Activated naive CD4-positive, alpha-beta T cell treated with anti-CD3 and anti-CD28 coated beads, Interleukin-2, amount 50 U/mL, for 24 hours (primary cell): ENCODE measurements around the gene RPH3AL.

Source experiments
- H3K27ac Mint-ChIP-seq: one replicate; pipeline ENCODE4 v1.8.0; 2021; ENCODE audit warnings: mild to moderate bottlenecking, mixed read lengths
- H3K27me3 Mint-ChIP-seq: one replicate; pipeline ENCODE4 v1.8.0; 2021; ENCODE audit warnings: mixed read lengths
- H3K36me3 Mint-ChIP-seq: one replicate; pipeline ENCODE4 v1.8.0; 2021; ENCODE audit warnings: mixed read lengths
- H3K4me1 Mint-ChIP-seq: one replicate; pipeline ENCODE4 v1.8.0; 2021; ENCODE audit warnings: mixed read lengths
- H3K4me3 Mint-ChIP-seq: one replicate; pipeline ENCODE4 v1.8.0; 2021; ENCODE audit warnings: mild to moderate bottlenecking, mixed read lengths
- H3K9me3 Mint-ChIP-seq: one replicate; pipeline ENCODE4 v1.8.0; 2021; ENCODE audit warnings: mixed read lengths

RPH3AL gene

DNA sequence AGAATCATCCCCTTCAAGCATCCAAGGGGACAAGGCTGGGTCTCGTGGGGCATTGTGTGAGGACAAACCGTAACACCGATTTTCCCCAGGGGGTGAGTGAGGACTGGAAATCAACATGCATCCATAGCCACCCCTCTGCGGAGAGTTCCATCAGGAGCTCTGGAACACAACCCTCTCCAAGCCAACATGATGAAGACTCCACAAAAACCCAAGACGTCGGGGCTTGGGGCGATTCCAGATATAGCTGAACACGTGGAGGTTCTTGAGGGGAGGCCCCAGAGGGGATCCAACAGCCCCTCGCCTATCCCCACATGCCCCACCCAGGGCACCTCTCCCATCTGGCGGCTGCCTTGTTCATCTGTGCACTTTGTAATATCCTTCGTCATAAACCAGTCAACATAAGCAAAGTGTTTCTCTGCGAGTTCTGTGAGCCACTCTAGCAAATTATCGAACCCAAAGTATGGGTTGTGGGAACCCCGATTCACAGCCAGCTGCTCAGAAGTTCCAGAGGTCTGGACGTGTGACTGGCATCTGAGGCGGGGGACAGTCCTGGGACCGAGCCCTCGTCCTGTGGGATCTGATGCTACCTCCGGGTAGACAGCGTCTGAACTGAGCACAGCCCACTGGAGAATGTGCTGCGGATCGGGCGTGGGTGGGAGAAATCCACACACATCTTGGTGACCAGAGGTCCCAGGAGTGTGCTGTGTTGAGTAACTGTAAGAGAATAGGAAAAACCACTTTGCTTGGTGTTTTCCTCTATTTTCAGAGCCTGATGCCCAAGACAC is 55.5 kb downstream of the RPH3AL start:
- Mint-ChIP-seq H3K36me3 (no peaks in the 10 kb centered on the region), H3K4me1 (peaks cover 8% of the 10 kb centered on the region), H3K27me3 (no peaks in the 10 kb centered on the region)

DNA sequence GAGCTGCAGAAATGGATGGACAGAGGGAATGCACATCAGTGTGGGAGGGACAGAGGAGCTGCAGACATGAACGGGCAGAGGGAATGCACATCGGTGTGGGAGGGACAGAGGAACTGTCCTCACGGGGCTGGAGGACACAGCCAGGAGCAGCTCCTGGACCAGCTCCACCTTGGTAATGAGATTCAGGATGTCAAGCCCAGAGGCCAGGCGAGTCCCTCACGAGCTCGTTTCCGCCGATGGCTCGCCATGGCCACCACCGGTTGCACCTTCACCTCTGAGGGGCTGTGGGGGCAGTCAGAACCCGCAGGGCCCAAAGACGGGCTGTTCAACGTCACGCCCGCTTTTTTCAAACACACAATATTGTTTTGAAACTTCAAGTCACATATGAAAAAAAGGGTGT is 56.2 kb downstream of the RPH3AL start:
- no peaks in the 10 kb centered on the region for H3K9me3 Mint-ChIP-seq
- H3K36me3 Mint-ChIP-seq: no peaks in the 10 kb centered on the region
- H3K27ac Mint-ChIP-seq: no peak overlapping the region
- no peak overlapping the region for H3K4me3 Mint-ChIP-seq
- H3K27me3 Mint-ChIP-seq: no peaks in the 10 kb centered on the region
- H3K4me1 Mint-ChIP-seq: peaks cover 8% of the 10 kb centered on the region

More for the DNA sequence above, 55.5 kb downstream of the RPH3AL start:
- no peak overlapping the region for H3K27ac Mint-ChIP-seq
- H3K9me3 Mint-ChIP-seq: no peaks in the 10 kb centered on the region
- no peak overlapping the region for H3K4me3 Mint-ChIP-seq

DNA sequence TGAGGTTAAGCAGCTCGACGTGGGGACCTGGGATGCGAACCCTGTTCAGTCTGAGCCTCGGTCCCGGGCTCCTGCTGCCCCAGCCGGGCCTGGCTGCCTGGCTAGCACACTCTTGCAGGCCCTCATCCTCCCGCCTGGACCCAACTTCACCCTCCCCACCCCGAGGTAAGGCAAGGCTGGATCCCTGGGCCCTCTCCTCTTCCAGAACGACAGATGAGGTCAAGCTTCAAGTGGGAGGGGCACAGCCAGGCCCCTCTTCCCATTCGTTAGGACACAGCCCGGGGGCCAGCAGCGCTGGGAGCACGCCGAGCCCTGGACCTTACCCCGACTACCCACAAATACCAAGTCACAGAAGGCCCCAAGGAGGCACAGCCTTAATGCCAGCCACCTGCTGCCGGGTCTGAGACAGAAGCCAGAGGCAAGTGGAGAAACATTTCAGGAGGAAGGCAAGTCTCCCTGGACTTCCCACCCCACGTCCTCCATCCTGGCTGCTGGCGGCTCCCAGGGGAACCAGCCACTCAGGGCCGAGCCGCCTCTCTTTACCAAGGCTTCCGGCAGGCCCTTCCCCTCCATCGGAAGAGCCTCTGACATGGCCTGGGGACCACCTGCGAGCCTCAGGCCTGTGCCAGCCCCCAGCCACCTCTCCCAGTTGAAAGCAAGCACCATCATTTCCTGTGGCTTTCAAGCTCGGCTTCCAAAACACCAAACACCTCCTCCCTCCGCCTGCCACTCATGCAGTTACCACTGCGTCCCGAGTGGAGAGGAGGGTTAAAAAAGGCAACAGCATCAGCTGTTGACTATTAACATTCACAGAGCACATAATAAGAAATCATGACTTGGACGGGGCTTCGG is 59.9 kb downstream of the RPH3AL start:
- Mint-ChIP-seq H3K9me3 (no peaks in the 10 kb centered on the region), H3K4me1 (peaks cover 8% of the 10 kb centered on the region), H3K27ac (peak overlapping the region; percentile 59), H3K36me3 (no peaks in the 10 kb centered on the region), H3K27me3 (no peaks in the 10 kb centered on the region), H3K4me3 (peak overlapping the region; percentile 11)

DNA sequence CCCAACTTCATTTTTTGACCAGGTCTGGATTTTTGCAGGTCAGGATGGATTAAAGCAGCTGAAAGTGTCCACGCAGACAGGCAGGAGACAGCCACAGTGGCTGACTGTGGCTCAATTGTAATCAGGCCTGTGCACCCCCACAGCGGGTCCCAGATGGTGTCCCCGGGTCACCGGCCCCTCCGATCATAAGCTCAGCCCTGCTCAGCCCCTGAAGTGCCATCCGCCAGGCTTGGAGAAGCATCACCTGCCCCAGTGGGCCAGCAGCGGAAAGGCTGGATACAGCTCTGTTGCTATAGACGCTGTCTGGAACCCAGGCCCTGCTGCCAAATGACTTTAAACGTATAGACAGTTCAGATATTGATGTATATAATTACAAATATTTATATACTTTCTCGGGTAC is 60.6 kb downstream of the RPH3AL start:
- Mint-ChIP-seq H3K9me3 (no peaks in the 10 kb centered on the region), H3K36me3 (no peaks in the 10 kb centered on the region), H3K27me3 (no peaks in the 10 kb centered on the region), H3K27ac (no peak overlapping the region), H3K4me1 (peaks cover 8% of the 10 kb centered on the region), H3K4me3 (no peak overlapping the region)

DNA sequence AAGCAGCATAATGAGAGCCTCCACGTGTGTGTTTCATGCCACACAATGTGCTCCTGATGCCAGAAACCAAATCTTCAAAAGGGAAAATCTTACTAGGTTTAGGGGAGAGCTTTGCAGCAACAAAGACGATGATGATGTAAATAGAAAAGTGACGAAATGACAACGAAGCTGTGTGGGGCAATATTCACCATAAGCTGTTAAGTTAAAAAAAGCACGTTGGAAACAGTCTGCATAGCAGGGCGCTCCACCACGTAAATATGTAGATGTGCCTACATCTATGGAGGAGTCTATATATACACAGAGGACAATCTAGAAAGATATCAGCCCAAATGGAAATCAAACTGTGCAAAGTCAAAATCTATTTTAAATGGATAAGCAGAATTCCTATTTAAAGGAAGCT is 61.0 kb downstream of the RPH3AL start:
- Mint-ChIP-seq H3K4me3 (no peak overlapping the region), H3K27me3 (no peaks in the 10 kb centered on the region), H3K4me1 (peaks cover 8% of the 10 kb centered on the region), H3K9me3 (no peaks in the 10 kb centered on the region), H3K27ac (no peak overlapping the region), H3K36me3 (no peaks in the 10 kb centered on the region)

DNA sequence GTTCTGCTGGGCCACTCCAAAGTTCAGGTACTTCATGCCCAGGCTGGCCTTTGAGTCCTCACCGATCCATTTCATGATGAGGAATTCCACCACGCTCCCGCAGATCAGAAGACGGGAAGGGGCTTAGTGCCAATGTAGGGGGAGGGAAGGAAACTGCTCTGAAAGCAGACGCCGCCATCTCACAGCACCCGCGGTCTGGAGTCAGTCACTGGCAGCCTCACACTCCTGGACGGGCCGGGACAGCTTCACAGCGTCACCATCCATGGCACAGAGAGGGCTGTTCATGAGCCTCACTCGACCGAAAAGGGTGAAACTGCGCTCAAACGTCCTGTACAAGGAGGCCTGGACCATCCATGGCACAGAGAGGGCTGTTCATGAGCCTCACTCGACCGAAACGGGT is 62.0 kb downstream of the RPH3AL start:
- Mint-ChIP-seq H3K36me3 (no peaks in the 10 kb centered on the region), H3K9me3 (no peaks in the 10 kb centered on the region), H3K27me3 (no peaks in the 10 kb centered on the region), H3K4me1 (peaks cover 8% of the 10 kb centered on the region), H3K4me3 (no peak overlapping the region), H3K27ac (no peak overlapping the region)

DNA sequence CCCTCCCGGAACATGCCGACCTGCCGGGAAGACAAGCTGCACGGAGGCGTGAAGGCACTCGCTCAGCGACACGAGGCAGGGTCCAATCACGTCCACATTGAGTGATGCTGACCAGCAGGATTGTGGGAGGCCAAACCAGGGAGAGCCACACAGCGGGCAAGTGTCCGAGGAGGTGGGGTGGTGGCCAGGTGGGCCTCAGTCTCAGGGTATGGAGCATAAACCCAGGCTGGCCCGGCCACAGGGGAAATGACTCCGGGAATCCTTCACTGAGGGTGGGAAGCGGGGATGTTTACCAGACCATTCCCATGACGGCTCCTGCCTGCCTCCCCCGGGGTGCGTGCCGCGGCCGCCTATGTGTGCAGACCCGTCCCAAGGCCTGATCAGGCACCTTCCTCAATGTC is 62.5 kb downstream of the RPH3AL start:
- Mint-ChIP-seq H3K36me3 (no peaks in the 10 kb centered on the region), H3K27me3 (no peaks in the 10 kb centered on the region), H3K27ac (no peak overlapping the region), H3K4me3 (no peak overlapping the region), H3K4me1 (peaks cover 8% of the 10 kb centered on the region), H3K9me3 (no peaks in the 10 kb centered on the region)

DNA sequence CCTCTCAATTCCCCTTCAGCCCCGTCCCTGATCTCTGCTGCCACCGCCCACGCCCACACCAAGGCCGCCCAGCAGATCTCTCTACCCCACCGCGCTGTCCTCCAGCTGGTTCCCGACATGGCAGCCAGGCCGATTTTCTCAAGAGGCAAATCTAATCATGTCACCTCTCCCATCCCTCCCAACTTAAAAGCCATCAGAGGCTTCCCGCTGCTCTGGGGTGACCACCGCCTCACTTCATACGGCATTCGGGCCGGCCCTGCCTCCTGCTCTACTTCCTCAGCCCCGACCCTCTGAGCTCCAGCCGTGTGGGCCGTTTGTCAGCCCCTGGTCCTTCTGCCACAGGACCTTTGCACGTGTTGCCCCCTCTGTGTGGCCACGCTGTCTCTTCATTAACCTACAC is 63.2 kb downstream of the RPH3AL start:
- Mint-ChIP-seq H3K27me3 (no peaks in the 10 kb centered on the region), H3K36me3 (no peaks in the 10 kb centered on the region), H3K27ac (no peak overlapping the region), H3K4me1 (peaks cover 8% of the 10 kb centered on the region), H3K4me3 (no peak overlapping the region), H3K9me3 (no peaks in the 10 kb centered on the region)

DNA sequence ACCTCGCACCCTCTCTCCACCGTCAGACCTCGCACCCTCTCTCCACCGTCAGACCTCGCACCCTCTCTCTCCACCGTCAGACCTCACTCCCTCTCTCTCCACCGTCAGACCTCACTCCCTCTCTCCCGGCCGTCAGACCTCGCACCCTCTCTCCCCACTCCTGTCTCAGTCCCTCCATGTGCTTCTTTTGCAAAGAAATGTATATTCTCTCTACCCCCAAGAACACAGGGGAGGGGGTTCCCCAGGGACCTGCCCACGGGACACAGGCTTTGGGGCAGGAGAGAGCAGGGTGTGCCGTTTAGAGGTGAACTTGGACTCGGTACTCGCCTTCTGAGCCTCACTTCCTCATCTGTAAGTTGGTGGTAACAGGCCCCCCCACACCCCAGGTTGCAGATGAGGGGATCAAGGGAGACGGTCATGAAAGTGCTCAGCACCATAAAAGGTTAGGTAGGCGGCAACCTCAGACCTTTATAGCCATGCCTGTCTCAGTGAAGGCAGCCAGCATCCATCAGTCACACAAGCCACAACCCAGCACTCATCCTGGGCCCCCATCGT is 63.7 kb downstream of the RPH3AL start:
- H3K36me3 Mint-ChIP-seq: no peaks in the 10 kb centered on the region
- H3K27ac Mint-ChIP-seq: no peak overlapping the region

DNA sequence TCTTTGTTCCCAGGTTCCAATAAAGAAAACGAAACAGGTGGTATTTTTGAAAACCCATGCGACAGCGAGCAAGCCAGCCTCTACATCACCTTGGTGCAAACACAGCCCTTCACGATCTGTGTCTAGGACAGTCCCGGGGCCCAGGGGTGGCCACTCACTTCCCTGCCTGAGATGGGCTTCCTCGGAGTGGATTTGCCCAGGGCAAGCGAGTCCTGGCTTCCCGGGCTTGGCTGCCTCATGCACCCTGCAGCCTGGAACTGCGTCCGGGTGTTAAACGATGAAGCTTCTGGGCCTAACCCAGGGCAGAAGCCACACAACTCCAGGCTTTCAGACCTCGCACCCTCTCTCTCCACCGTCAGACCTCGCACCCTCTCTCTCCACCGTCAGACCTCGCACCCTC is 66.0 kb downstream of the RPH3AL start:
- no peak overlapping the region for H3K27ac Mint-ChIP-seq
- no peaks in the 10 kb centered on the region for H3K9me3 Mint-ChIP-seq

More for the DNA sequence above, 63.7 kb downstream of the RPH3AL start:
- Mint-ChIP-seq H3K27me3 (no peaks in the 10 kb centered on the region), H3K9me3 (no peaks in the 10 kb centered on the region), H3K4me3 (no peak overlapping the region), H3K4me1 (peaks cover 8% of the 10 kb centered on the region)

DNA sequence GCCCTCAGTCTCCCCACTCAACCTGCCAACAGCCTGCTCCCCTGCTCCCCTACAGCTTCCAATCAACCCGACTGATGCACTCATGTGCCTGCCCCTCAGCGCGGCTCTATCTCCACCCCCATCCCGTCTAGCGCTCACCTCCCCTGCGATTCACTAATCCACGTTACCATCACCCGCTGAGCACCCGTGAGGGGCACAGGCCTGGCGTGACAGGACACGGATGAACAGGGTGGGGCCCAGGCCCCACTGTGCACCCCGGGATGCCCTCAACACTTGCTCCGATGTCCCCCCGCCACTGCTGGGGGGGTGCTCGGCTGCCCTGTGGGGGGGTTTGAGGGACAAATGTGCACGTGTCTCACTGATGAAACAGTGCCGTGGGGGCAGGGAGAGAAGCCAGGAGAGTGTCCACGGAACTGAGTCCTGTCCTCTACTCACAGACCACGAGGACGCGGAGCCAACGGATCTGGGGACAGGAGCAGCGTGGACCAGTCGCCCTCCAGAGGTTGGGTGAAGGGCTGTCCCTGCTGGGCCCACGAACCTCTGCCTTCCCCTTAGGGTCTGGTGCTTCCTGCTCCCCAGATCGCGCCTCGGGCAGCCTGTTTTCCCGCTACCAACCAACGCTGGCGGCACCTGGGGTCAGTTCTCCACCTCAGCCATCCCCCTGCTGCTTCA is 66.7 kb downstream of the RPH3AL start:
- Mint-ChIP-seq H3K4me1 (no peaks in the 10 kb centered on the region), H3K27ac (no peak overlapping the region), H3K27me3 (no peaks in the 10 kb centered on the region), H3K4me3 (no peak overlapping the region), H3K36me3 (no peaks in the 10 kb centered on the region), H3K9me3 (no peaks in the 10 kb centered on the region)

More for the DNA sequence above, 66.0 kb downstream of the RPH3AL start:
- no peak overlapping the region for H3K4me3 Mint-ChIP-seq
- H3K36me3 Mint-ChIP-seq: no peaks in the 10 kb centered on the region
- H3K27me3 Mint-ChIP-seq: no peaks in the 10 kb centered on the region
- no peaks in the 10 kb centered on the region for H3K4me1 Mint-ChIP-seq

DNA sequence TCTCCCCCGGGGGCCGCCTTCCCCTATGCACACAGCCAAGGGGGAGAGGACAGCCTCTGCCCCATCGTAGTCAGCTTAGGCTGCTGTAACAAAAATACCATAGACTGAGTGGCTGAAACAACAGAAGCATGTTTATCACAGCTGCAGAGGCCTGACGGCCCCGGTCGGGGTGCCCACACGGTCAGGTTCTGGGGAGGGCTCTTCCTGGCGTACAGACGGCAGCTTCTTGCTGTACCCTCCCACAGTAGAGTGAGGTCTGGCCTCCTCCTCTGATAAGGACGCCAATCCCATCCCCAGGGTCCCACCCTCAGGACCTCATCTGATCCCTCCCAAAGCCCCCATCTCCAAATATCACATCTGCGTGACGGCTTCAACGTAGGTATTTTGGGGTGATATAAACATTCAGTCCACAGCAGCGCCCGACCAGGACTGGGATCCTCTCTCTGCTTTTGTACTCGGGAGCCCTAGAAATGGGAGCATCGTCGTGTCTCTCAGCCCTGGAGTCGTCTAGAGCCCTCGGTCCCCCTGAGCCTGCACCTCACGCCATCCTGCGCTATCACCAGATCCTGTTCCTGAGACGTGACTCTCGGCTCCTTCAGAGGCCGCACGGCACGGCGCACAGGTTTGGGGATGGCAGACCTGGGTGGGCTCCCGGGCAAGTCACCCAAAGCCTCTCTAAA is 67.8 kb downstream of the RPH3AL start:
- H3K9me3 Mint-ChIP-seq: no peaks in the 10 kb centered on the region
- no peaks in the 10 kb centered on the region for H3K27me3 Mint-ChIP-seq
- no peak overlapping the region for H3K27ac Mint-ChIP-seq

DNA sequence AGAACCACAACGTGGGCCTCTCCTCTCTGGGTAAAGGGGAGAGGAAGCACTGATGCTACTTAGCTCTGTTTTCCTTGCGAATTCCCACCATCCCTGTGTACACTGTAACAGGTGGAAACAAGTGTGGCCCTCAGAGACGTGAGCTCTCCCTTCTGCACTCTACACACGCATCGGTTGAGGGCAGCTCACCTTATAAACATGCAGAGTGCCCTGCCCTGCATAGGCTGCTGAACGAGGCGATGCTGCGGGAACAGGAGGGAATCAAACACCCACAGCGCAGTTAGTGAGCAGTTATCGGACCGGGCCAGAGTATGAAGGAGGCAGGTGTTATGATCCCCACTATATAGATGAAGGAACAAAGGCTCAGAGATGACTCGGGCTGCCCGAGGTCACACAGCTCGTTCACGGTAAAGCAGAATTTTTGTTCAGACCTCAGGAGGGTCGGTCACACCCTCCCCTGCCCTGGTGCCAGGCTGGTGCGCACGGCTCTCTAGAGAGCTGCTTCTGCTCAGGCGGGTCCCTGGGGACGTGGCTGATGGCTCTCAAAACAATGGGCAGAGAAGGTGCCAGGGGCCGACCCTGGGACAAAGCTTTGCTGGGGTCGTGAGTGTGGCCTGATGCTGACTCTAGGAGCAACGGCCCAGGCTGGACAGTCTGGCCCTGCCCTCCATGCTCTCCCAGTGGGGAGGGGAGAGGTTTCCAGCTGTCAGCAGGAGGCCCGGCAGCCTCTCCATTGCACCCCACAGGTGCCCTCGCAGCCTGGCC is 68.5 kb downstream of the RPH3AL start:
- no peaks in the 10 kb centered on the region for H3K27me3 Mint-ChIP-seq
- H3K4me1 Mint-ChIP-seq: no peaks in the 10 kb centered on the region
- peaks cover 3% of the 10 kb centered on the region for H3K36me3 Mint-ChIP-seq
- H3K27ac Mint-ChIP-seq: no peak overlapping the region
- no peaks in the 10 kb centered on the region for H3K9me3 Mint-ChIP-seq
- H3K4me3 Mint-ChIP-seq: no peak overlapping the region

More for the DNA sequence above, 67.8 kb downstream of the RPH3AL start:
- Mint-ChIP-seq H3K4me3 (no peak overlapping the region), H3K36me3 (peaks cover 3% of the 10 kb centered on the region), H3K4me1 (no peaks in the 10 kb centered on the region)
